ENCODE results near the gene DGUOK.

DNA sequence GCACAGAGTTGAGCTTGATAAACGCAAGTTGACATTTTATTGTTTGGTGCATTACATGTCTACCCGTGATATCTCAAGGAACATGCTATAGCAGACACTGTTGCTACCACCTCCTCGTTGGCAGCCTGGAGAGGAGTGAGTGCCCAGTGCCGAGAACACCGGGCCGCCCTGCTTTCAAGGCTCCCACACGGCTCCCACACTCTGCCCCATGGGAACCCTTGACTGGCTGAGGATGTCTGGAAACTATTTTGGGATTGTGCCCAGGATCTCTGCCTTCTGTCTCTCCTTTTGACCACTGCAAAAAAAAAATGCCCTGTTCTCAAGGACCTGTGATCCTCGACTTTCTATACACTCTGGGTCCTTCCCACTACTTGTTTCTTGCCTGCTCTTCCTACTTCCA lies 79.1 kb downstream of the DGUOK start:
- TF ChIP-seq, protein P1, sequence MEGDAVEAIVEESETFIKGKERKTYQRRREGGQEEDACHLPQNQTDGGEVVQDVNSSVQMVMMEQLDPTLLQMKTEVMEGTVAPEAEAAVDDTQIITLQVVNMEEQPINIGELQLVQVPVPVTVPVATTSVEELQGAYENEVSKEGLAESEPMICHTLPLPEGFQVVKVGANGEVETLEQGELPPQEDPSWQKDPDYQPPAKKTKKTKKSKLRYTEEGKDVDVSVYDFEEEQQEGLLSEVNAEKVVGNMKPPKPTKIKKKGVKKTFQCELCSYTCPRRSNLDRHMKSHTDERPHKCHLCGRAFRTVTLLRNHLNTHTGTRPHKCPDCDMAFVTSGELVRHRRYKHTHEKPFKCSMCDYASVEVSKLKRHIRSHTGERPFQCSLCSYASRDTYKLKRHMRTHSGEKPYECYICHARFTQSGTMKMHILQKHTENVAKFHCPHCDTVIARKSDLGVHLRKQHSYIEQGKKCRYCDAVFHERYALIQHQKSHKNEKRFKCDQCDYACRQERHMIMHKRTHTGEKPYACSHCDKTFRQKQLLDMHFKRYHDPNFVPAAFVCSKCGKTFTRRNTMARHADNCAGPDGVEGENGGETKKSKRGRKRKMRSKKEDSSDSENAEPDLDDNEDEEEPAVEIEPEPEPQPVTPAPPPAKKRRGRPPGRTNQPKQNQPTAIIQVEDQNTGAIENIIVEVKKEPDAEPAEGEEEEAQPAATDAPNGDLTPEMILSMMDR (IDR thresholded peaks at IDR 0.05): no peak
- TF ChIP-seq POLR2AphosphoS5 (IDR thresholded peaks at IDR 0.05) (no peak), EP300 (IDR thresholded peaks at IDR 0.05) (no peak), POLR2A (IDR thresholded peaks at IDR 0.05) (no peak)
